Measurements from ENCODE around the gene KRT86. TPM values are rescaled to one million over a fixed set of nuclear protein-coding genes. Genes with fewer than 3 reads are reported as not detected.

KRT86 gene
- total RNA-seq, 1 donor from 2014 or later = 1.1 TPM

DNA sequence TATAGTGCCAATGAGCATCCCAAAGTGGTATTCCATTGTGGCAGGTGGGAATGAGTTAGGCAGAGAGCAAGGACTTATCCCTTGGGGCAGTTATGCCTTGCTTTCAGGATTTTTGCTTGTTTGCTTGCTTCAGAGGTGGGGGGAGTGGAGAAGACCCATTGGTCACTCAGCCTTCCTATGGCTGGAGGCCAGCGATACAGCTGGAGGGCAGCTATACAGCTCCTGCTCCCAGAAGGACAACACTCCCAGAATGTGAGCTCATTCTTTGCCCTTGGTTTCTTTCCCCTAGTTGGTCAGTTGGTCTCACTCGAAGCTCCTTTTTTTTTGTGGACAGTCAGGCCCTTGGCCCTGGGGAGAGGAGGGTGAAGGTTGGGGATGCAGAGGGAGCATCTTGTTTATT, 32.3 kb downstream of the KRT86 start:
- no peak overlapping the region for H3K4me3 ChIP-seq
- H3K27me3 ChIP-seq = peaks cover 41% of the 10 kb centered on the region
- no peaks in the 10 kb centered on the region for H3K9me3 ChIP-seq
- no peaks in the 10 kb centered on the region for H3K36me3 ChIP-seq
- no peaks in the 10 kb centered on the region for H3K4me1 ChIP-seq
- intact Hi-C loops (cut with DNase I) = no loop called here
- ATAC-seq (no peak), DNase-seq (no peak)
- no peak overlapping the region for H3K27ac ChIP-seq
- TF ChIP-seq, protein P1, sequence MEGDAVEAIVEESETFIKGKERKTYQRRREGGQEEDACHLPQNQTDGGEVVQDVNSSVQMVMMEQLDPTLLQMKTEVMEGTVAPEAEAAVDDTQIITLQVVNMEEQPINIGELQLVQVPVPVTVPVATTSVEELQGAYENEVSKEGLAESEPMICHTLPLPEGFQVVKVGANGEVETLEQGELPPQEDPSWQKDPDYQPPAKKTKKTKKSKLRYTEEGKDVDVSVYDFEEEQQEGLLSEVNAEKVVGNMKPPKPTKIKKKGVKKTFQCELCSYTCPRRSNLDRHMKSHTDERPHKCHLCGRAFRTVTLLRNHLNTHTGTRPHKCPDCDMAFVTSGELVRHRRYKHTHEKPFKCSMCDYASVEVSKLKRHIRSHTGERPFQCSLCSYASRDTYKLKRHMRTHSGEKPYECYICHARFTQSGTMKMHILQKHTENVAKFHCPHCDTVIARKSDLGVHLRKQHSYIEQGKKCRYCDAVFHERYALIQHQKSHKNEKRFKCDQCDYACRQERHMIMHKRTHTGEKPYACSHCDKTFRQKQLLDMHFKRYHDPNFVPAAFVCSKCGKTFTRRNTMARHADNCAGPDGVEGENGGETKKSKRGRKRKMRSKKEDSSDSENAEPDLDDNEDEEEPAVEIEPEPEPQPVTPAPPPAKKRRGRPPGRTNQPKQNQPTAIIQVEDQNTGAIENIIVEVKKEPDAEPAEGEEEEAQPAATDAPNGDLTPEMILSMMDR (IDR thresholded peaks at IDR 0.05) = no peak

DNA sequence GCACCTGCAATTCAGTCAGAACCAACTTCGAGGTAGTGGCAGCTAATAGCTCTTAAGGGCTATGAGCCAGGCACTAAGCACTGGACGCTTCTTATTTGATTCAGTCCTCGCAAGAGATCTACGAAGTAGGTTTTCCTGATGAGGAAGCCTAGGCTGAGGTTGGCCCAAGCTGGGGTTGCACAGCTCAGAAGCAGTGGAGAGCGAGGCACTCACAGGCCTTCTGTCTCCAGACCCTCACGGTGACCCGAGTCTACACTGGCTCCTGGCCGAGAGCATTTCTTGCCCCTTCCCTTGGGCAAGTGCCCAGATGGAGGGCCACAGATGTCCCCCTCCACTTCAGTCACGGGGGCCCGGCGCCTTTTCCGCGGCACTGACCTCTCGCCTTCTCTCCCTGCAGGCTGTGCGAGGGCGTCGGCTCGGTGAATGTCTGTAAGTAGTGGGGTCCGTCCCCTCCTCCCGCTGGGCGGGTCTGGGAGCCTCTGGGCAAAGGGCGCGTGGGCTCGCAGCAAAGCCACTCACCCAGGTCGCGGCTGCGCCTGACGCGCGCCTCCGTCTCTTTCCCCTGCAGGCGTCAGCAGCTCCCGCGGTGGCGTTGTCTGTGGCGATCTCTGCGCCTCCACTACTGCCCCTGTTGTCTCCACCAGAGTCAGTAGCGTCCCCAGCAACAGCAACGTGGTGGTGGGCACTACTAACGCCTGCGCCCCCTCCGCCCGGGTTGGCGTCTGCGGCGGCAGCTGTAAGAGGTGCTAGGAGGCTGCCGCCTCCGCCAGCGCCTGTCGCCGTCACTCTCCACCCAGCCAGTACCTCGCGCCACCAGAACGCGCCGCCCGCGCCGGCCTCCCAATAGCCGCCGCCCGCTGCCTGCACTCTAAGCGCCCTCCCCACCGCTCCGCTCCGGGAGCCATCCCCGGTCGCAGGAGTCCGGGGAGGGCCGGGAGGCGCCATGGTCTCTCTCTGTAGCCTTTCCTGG, 33.7 kb downstream of the KRT86 start:
- Histone ChIP-seq H3K36me3 (no peaks in the 10 kb centered on the region), H3K27me3 (peaks cover 51% of the 10 kb centered on the region), H3K27ac (no peak overlapping the region), H3K4me3 (peak overlapping the region; percentile 37), H3K9me3 (no peaks in the 10 kb centered on the region), H3K4me1 (no peaks in the 10 kb centered on the region)
- DNase-seq (peak; percentile 86), ATAC-seq (peak; percentile 88)
- intact Hi-C loops (cut with DNase I) = no loop called here
- TF ChIP-seq, protein P1 (IDR thresholded peaks at IDR 0.05) = peak; percentile 24

DNA sequence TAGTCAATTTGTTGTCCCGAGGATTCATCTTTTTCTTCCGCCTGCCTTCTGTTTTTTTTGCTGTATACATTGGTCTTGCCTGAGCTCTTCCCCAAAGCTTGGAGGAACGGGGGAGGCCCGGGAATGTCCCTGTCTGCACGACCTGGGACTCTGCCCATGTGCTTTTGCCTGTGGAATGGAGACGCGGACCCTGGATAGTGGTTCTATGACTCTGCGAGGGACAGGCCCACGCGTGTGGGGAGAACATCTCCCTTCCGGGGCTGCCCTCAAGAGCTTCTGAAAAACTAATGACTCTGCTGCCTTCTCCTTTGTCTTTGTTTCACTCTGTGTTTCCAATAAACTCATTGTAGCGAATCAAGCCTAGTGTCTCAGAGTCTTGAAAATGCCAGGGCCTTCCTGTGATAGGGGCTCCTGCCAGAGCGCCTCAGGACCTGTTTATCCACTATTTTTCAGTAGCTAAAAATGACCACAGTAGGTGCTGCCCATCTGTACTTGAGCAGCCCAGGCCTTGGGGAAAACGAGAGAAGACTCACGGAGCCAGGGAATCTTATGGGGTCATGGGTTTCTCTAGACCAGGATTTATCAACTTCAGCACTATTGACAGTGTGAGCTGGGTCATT, 34.5 kb downstream of the KRT86 start:
- H3K4me1 ChIP-seq = no peaks in the 10 kb centered on the region
- no peaks in the 10 kb centered on the region for H3K36me3 ChIP-seq
- H3K27me3 ChIP-seq = peaks cover 51% of the 10 kb centered on the region
- no peak for DNase-seq
- no peak for ATAC-seq
- intact Hi-C loops (cut with DNase I) = no loop called here
- H3K9me3 ChIP-seq = no peaks in the 10 kb centered on the region
- H3K4me3 ChIP-seq = peak overlapping the region; percentile 37
- TF ChIP-seq, protein P1 (IDR thresholded peaks at IDR 0.05) = no peak
- H3K27ac ChIP-seq = no peak overlapping the region

DNA sequence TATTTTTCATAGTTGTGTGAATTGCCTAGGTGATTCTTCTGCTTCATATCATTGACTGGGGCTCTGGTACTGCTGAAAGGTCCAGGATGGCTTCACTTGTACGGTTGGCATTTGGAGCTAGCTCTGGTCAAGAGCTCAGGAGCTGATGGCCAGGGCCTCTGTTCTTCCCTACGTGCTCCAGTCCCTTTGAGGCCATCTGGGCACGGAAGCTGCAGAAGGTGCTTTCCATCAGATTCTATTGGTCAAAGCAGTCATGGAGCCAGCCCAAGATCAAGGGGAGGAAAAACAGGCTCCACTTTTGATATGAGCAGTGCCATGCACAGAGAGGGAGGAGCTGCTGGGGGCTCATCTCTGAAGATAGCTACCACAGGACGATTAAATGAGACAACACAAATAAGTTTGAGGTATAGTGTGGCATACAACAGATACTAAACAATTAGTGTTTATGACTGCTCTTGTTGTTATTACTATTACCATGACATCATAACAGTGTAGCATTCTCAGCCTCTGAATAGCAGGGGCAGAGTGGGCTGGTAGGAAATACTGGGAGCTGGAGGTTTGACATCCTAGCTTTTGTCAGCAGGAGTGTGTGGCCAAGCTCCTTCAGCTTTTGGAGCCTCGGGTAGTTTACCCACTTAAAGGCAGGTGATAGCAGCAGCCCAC, 36.3 kb downstream of the KRT86 start:
- no peaks in the 10 kb centered on the region for H3K4me1 ChIP-seq
- H3K9me3 ChIP-seq = no peaks in the 10 kb centered on the region
- peaks cover 51% of the 10 kb centered on the region for H3K27me3 ChIP-seq
- H3K4me3 ChIP-seq = no peak overlapping the region
- H3K27ac ChIP-seq = no peak overlapping the region
- DNase-seq (no peak), ATAC-seq (no peak)
- H3K36me3 ChIP-seq = no peaks in the 10 kb centered on the region
- intact Hi-C loops (cut with DNase I) = no loop called here
- TF ChIP-seq, protein P1 (IDR thresholded peaks at IDR 0.05) = no peak

DNA sequence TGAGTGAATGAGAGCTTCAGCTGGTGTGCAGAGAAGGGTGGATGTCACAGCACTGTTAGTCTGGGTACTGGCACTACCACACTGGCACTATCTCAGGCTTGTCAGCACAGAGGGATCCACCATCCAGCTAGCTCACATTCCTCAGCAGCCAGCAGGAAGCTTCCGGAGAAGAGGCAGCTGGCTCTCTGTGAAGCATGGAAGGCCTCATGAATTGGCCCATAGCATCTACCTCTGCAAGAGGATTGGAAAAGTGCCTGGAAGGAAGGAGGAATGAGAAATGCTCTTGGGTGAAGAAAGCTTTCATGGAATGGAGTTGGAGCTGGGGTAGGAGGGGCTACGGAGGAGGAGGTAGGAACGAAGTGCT, 36.8 kb downstream of the KRT86 start:
- DNase-seq = no peak
- TF ChIP-seq, protein P1 (IDR thresholded peaks at IDR 0.05) = no peak

More for the DNA sequence above, 36.8 kb downstream of the KRT86 start:
- H3K36me3 ChIP-seq = no peaks in the 10 kb centered on the region
- H3K4me1 ChIP-seq = no peaks in the 10 kb centered on the region
- intact Hi-C loops (cut with DNase I) = no loop called here
- H3K9me3 ChIP-seq = no peaks in the 10 kb centered on the region
- H3K27ac ChIP-seq = no peak overlapping the region
- ATAC-seq = no peak
- H3K4me3 ChIP-seq = no peak overlapping the region
- H3K27me3 ChIP-seq = peaks cover 49% of the 10 kb centered on the region
